NCI-H82 treated with DMSO at 0.1 percent for 48 hours (cell line): ENCODE data around the gene ZNF814.
"Not testable (repeated sequence)": the region's sequence is repeated elsewhere in the genome, so short reads cannot be mapped to it uniquely, and the experiment has no call there.

Experiments
- DNase-seq: peaks from one replicate; lab custom pipeline; 2025; ENCODE audit not compliant: unreplicated experiment; lab: John Stamatoyannopoulos, UW

The ZNF814 gene

GRCh38 chr19:57862351-57862750 lies 26.5 kb downstream of the ZNF814 start:
- DNase-seq = not testable (repeated sequence)

GRCh38 chr19:57854117-57854516 lies 34.7 kb downstream of the ZNF814 start:
- DNase-seq = not testable (repeated sequence)

GRCh38 chr19:57851812-57852603 lies 36.8 kb downstream of the ZNF814 start:
- DNase-seq = not testable (repeated sequence)

- peak; percentile 25 for DNase-seq
These were observed 38.3 kb downstream of the ZNF814 start for GRCh38 chr19:57850553-57851017.

- peak; percentile 72 for DNase-seq
These were observed 39.0 kb downstream of the ZNF814 start, which contains the start of gene ZNF587 for GRCh38 chr19:57849666-57850473. Gene ZNF587 (plus strand): TSS chr19:57849859. CDS start chr19:57850039, 180 bp downstream.

- not testable (repeated sequence) for DNase-seq
These were observed 39.6 kb downstream of the ZNF814 start for GRCh38 chr19:57849162-57849665.

GRCh38 chr19:57847164-57847563 lies 41.7 kb downstream of the ZNF814 start:
- DNase-seq = not testable (repeated sequence)

- no peak for DNase-seq
These were observed 47.6 kb downstream of the ZNF814 start for GRCh38 chr19:57841122-57841763.

GRCh38 chr19:57838622-57839191 lies 50.1 kb downstream of the ZNF814 start:
- DNase-seq = not testable (repeated sequence)

- not testable (repeated sequence) for DNase-seq
These were observed 51.8 kb downstream of the ZNF814 start for GRCh38 chr19:57836991-57837390.

GRCh38 chr19:57830071-57830602 lies 58.7 kb downstream of the ZNF814 start, which contains the start of gene ZNF587B:
Gene ZNF587B (plus strand): TSS chr19:57830299. CDS start chr19:57830529, 230 bp downstream.
- peak; percentile 3 for DNase-seq

- no peak for DNase-seq
These were observed 59.5 kb downstream of the ZNF814 start for GRCh38 chr19:57829316-57829715.

- DNase-seq = no peak
These were observed 63.3 kb downstream of the ZNF814 start for GRCh38 chr19:57825511-57825910.

- not testable (repeated sequence) for DNase-seq
These were observed 65.2 kb downstream of the ZNF814 start for GRCh38 chr19:57823608-57824007.

GRCh38 chr19:57823155-57823554 lies 65.7 kb downstream of the ZNF814 start:
- not testable (repeated sequence) for DNase-seq

- DNase-seq = not testable (repeated sequence)
These were observed 67.3 kb downstream of the ZNF814 start for GRCh38 chr19:57821501-57821900.

- DNase-seq = not testable (repeated sequence)
These were observed 67.7 kb downstream of the ZNF814 start for GRCh38 chr19:57821095-57821494.

- DNase-seq = no peak
These were observed 68.2 kb downstream of the ZNF814 start for GRCh38 chr19:57820599-57820998.

- DNase-seq = peak; percentile 92
These were observed 69.2 kb downstream of the ZNF814 start for GRCh38 chr19:57819475-57820148.

GRCh38 chr19:57818378-57818777 lies 70.5 kb downstream of the ZNF814 start:
- no peak for DNase-seq
